B cell (primary cell): ENCODE results near the gene SCAMP4.

ENCODE experiments used
- CTCF ChIP-seq: fragments of 200-600 bp; IDR thresholded peaks from one replicate; pipeline ENCODE4 v1.8.0; 2022; ENCODE audit warnings: antibody characterized with exemption, mild to moderate bottlenecking
- EZH2 ChIP-seq: IDR thresholded peaks from 2 replicates; pipeline ENCODE4 v1.6.1; 2012; ENCODE audit warnings: borderline replicate concordance, low read depth, mild to moderate bottlenecking, moderate library complexity, low read length; ENCODE audit not compliant: insufficient read depth, poor library complexity, severe bottlenecking

DNA sequence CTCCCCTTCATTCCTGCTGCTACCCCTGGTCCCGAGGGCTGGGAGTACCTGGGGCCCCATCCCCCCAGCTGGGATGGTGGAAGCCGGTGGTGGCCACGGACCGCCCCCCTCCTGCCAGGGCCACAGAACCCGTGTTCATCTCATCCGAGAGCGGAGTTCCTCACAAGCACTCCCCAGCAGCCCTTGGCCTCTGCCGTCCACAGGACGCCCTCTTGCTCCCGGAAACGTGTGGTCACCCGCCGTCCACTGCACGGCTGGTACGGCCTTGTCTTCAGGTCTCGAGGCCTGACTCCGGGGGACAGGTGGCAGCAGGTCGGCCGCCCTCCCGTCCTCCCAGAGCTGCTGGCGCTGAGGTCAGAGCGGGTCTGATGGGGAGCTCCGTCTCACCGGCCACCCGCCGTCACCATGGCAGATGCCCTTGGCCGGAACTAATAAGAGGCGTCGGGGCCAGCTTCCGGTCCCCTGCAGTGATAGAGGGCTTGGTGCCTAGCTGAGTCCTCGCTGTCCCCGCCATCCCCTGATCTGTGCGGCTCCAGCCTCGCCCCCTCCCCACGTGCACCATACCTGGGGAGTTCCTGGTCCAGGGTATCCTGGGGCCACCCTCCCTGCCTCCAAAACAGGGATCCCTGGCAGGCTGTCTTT lies 19.2 kb downstream of the SCAMP4 start:
- no peak for TF ChIP-seq CTCF
- TF ChIP-seq EZH2 = no peak
